ENCODE measurements around the gene SELPLG. TPM values are rescaled to one million over a fixed set of nuclear protein-coding genes. Genes with fewer than 3 reads are reported as not detected.
"Not testable (repeated sequence)": the region's sequence is repeated elsewhere in the genome, so short reads cannot be mapped to it uniquely, and the experiment has no call there.

SELPLG gene
- total RNA-seq, 1 experiment from 2014 or later = 0.41 TPM

DNA sequence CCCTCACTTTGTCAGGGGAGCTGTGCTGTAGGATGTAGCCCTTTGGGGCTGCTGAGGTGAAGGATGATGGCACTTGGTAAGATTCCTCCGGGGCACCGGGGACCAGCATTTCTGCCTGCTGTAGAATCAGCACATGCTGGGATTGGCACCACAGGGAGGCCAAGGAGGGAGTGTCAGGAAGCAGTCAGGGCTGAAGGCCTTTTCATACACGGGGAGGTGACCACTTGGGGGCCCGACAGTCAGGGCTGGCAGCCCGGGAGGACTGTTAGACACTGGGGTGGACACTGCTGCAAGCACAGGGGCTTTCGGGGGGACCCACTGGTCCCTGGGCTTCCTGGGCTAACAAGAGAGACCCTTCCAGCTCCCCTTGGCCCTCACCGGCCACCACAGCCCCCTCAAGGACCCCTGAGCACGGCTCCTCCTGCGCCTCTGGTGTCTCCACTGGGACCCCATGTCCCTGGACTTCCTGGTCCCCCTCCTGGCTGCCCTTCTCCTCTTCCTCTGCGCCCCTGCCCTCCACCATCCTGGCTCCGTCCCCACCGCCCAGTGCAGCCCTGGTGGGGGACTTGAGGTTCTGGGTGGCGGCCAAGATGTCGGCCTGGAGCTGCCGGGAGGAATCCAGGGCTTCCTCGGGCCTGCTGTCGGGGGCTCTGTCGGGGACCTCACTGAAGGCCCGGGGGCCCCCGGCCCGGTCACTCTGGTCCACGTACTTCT lies 42.3 kb downstream of the SELPLG start:
- POLR2A ChIA-PET = no interaction called here
- TF ChIP-seq, protein P1, sequence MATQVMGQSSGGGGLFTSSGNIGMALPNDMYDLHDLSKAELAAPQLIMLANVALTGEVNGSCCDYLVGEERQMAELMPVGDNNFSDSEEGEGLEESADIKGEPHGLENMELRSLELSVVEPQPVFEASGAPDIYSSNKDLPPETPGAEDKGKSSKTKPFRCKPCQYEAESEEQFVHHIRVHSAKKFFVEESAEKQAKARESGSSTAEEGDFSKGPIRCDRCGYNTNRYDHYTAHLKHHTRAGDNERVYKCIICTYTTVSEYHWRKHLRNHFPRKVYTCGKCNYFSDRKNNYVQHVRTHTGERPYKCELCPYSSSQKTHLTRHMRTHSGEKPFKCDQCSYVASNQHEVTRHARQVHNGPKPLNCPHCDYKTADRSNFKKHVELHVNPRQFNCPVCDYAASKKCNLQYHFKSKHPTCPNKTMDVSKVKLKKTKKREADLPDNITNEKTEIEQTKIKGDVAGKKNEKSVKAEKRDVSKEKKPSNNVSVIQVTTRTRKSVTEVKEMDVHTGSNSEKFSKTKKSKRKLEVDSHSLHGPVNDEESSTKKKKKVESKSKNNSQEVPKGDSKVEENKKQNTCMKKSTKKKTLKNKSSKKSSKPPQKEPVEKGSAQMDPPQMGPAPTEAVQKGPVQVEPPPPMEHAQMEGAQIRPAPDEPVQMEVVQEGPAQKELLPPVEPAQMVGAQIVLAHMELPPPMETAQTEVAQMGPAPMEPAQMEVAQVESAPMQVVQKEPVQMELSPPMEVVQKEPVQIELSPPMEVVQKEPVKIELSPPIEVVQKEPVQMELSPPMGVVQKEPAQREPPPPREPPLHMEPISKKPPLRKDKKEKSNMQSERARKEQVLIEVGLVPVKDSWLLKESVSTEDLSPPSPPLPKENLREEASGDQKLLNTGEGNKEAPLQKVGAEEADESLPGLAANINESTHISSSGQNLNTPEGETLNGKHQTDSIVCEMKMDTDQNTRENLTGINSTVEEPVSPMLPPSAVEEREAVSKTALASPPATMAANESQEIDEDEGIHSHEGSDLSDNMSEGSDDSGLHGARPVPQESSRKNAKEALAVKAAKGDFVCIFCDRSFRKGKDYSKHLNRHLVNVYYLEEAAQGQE (IDR thresholded peaks at IDR 0.05; ENCODE audit: insufficient read depth in 1 of 2, low read depth in 2 of 2, low read length in 1 of 2) = no peak
- TF ChIP-seq, protein P2, sequence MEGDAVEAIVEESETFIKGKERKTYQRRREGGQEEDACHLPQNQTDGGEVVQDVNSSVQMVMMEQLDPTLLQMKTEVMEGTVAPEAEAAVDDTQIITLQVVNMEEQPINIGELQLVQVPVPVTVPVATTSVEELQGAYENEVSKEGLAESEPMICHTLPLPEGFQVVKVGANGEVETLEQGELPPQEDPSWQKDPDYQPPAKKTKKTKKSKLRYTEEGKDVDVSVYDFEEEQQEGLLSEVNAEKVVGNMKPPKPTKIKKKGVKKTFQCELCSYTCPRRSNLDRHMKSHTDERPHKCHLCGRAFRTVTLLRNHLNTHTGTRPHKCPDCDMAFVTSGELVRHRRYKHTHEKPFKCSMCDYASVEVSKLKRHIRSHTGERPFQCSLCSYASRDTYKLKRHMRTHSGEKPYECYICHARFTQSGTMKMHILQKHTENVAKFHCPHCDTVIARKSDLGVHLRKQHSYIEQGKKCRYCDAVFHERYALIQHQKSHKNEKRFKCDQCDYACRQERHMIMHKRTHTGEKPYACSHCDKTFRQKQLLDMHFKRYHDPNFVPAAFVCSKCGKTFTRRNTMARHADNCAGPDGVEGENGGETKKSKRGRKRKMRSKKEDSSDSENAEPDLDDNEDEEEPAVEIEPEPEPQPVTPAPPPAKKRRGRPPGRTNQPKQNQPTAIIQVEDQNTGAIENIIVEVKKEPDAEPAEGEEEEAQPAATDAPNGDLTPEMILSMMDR (IDR thresholded peaks at IDR 0.05) = no peak
- TF ChIP-seq SIN3A (IDR thresholded peaks at IDR 0.05; ENCODE audit: borderline replicate concordance, insufficient read depth, low read depth, low read length) (no peak), POLR2AphosphoS5 (IDR thresholded peaks at IDR 0.05; ENCODE audit: low read depth, low read length) (no peak), TCF7L2 (IDR thresholded peaks at IDR 0.05; ENCODE audit: low read depth, low read length) (no peak)
- no peak overlapping the region for H3K4me3 ChIP-seq (ENCODE audit: low read depth in 2 of 2, low read length in 2 of 2)
- ATAC-seq (no peak), DNase-seq (ENCODE audit: low read depth, low spot score) (no peak)
- intact Hi-C loops (cut with micrococcal nuclease; ENCODE audit: unreplicated experiment) = no loop called here
- no peaks in the 10 kb centered on the region for H3K27me3 ChIP-seq (ENCODE audit: control insufficient read depth, insufficient read depth, low read length)
- H3K36me3 ChIP-seq (ENCODE audit: control insufficient read depth, insufficient read depth, low read length) = no peaks in the 10 kb centered on the region
- BruUV-seq (replicated peaks) = no TSS peak
- peaks cover 4% of the 10 kb centered on the region for H3K4me1 ChIP-seq (ENCODE audit: control insufficient read depth, insufficient read depth, low read length)
- H3K27ac ChIP-seq (ENCODE audit: low read length) = no peak overlapping the region
- in situ Hi-C loops (cut with HindIII; ENCODE audit: low pct_unique_long_range_greater_than_20kb, low sequenced_read_pairs) = no loop called here
- H3K9me3 ChIP-seq (ENCODE audit: control insufficient read depth, insufficient read depth, low read depth, low read length) = no peaks in the 10 kb centered on the region
- CTCF ChIA-PET = no interaction called here

DNA sequence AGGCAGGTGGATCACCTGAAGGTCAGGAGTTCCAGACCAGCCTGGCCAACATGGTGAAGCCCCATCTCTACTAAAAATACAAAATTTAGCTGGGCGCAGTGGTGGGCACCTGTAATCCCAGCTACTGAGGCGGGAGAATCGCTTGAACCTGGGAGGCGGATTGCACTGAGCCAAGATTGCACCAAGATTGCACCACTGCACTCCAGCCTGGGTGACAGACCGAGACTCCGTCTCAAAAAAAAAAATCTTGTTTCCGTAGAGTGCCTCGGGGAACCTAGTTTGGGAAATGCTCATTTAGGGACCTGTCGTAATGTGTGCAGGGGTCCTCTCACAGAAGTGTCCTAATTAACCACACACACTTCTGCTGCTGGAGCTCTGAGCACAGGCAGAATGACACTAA lies 43.2 kb downstream of the SELPLG start:
- POLR2A ChIA-PET; H3K27ac ChIP-seq (ENCODE audit: low read length); ATAC-seq; H3K9me3 ChIP-seq (ENCODE audit: control insufficient read depth, insufficient read depth, low read depth, low read length); BruUV-seq (replicated peaks); H3K4me1 ChIP-seq (ENCODE audit: control insufficient read depth, insufficient read depth, low read length); intact Hi-C loops (cut with micrococcal nuclease; ENCODE audit: unreplicated experiment); CTCF ChIA-PET; H3K27me3 ChIP-seq (ENCODE audit: control insufficient read depth, insufficient read depth, low read length); in situ Hi-C loops (cut with HindIII; ENCODE audit: low pct_unique_long_range_greater_than_20kb, low sequenced_read_pairs); DNase-seq (ENCODE audit: low read depth, low spot score); H3K36me3 ChIP-seq (ENCODE audit: control insufficient read depth, insufficient read depth, low read length); H3K4me3 ChIP-seq (ENCODE audit: low read depth in 2 of 2, low read length in 2 of 2): not testable (repeated sequence)

DNA sequence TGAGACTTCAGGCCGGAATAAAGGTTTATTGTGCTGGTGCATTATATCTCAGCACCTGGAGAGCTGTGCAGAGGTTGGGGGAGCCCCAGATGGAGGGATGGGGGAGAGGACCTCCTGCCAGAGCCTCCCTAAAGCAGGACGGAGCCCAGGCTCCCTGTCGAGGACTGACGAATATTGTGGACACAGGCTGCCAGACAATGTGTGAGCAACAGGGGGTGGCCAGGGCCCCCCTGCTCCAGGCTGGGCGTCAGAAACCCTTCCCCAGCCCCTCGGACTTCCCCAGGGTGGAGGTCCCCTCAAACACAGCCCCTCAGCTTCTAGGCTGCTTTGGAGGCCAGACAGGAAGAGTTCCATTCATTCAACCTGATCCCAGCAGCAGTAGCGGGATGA lies 43.9 kb downstream of the SELPLG start:
- ATAC-seq (no peak), DNase-seq (ENCODE audit: low read depth, low spot score) (no peak)
- TF ChIP-seq, protein P1 (IDR thresholded peaks at IDR 0.05; ENCODE audit: insufficient read depth in 1 of 2, low read depth in 2 of 2, low read length in 1 of 2) = no peak
- TF ChIP-seq, protein P2 (IDR thresholded peaks at IDR 0.05) = no peak
- no peak for TF ChIP-seq SIN3A (IDR thresholded peaks at IDR 0.05; ENCODE audit: borderline replicate concordance, insufficient read depth, low read depth, low read length)
- TF ChIP-seq POLR2AphosphoS5 (IDR thresholded peaks at IDR 0.05; ENCODE audit: low read depth, low read length) = no peak
- TF ChIP-seq TCF7L2 (IDR thresholded peaks at IDR 0.05; ENCODE audit: low read depth, low read length) = no peak
- intact Hi-C loops (cut with micrococcal nuclease; ENCODE audit: unreplicated experiment) = no loop called here
- Histone ChIP-seq H3K27ac (ENCODE audit: low read length) (no peak overlapping the region), H3K4me3 (ENCODE audit: low read depth in 2 of 2, low read length in 2 of 2) (no peak overlapping the region), H3K9me3 (ENCODE audit: control insufficient read depth, insufficient read depth, low read depth, low read length) (no peaks in the 10 kb centered on the region), H3K27me3 (ENCODE audit: control insufficient read depth, insufficient read depth, low read length) (no peaks in the 10 kb centered on the region), H3K4me1 (ENCODE audit: control insufficient read depth, insufficient read depth, low read length) (peaks cover 4% of the 10 kb centered on the region), H3K36me3 (ENCODE audit: control insufficient read depth, insufficient read depth, low read length) (no peaks in the 10 kb centered on the region)
- in situ Hi-C loops (cut with HindIII; ENCODE audit: low pct_unique_long_range_greater_than_20kb, low sequenced_read_pairs) = no loop called here
- BruUV-seq (replicated peaks) = no TSS peak
- POLR2A ChIA-PET = no interaction called here
- CTCF ChIA-PET = no interaction called here

All from Panc1 (cell line).